Kasumi-1 (cell line): ENCODE data around the gene TMA7B.

Experiments
- DNase-seq, 2 experiments: peaks; one replicate each; lab custom pipeline; 2025; lab: John Stamatoyannopoulos, UW

The TMA7B gene

GRCh38 chr22:39952347-39952746 lies 7.8 kb upstream of the TMA7B start:
- no peak for DNase-seq

GRCh38 chr22:39953101-39953500 lies 7.1 kb upstream of the TMA7B start:
- no peak for DNase-seq

GRCh38 chr22:39954584-39955055 lies 5.6 kb upstream of the TMA7B start:
- DNase-seq = no peak

GRCh38 chr22:39955675-39956074 lies 4.5 kb upstream of the TMA7B start:
- no peak for DNase-seq

GRCh38 chr22:39956932-39957664 lies 3.1 kb upstream of the TMA7B start:
- DNase-seq = peak; percentile 40 to 43

GRCh38 chr22:39958009-39958711 lies 2.0 kb upstream of the TMA7B start:
- no peak for DNase-seq

- DNase-seq = no peak
Measured at GRCh38 chr22:39958949-39959639, 1.1 kb upstream of the TMA7B start.

GRCh38 chr22:39960791-39961746 lies 872 bp downstream of the TMA7B start:
- peak; percentile 75 to 82 for DNase-seq

- no peak for DNase-seq
Measured at GRCh38 chr22:39962071-39962470, 1.9 kb downstream of the TMA7B start.

- no peak for DNase-seq
Measured at GRCh38 chr22:39965748-39966147, 5.6 kb downstream of the TMA7B start.

GRCh38 chr22:39966470-39966869 lies 6.3 kb downstream of the TMA7B start:
- no peak for DNase-seq

- DNase-seq = no peak
Measured at GRCh38 chr22:39967103-39967829, 7.1 kb downstream of the TMA7B start.

GRCh38 chr22:39967996-39968972 lies 8.1 kb downstream of the TMA7B start:
- DNase-seq = no peak

- DNase-seq = no peak
Measured at GRCh38 chr22:39970742-39971141, 10.5 kb downstream of the TMA7B start.

GRCh38 chr22:39972641-39973040 lies 12.4 kb downstream of the TMA7B start:
- no peak for DNase-seq

GRCh38 chr22:39973656-39974055 lies 13.5 kb downstream of the TMA7B start:
- DNase-seq = no peak

GRCh38 chr22:39974065-39974464 lies 13.9 kb downstream of the TMA7B start:
- no peak for DNase-seq

- DNase-seq = no peak
Measured at GRCh38 chr22:39979048-39979447, 18.9 kb downstream of the TMA7B start.

GRCh38 chr22:39979458-39979857 lies 19.3 kb downstream of the TMA7B start:
- no peak for DNase-seq

GRCh38 chr22:39980596-39980995 lies 20.4 kb downstream of the TMA7B start:
- DNase-seq = no peak
